Islet of Langerhans (tissue), 1 donor: Measurements from ENCODE around the gene BHMT2.

Source experiments
- FAIRE-seq: peaks from one replicate; lab custom pipeline; 2011; peaks lifted over from hg19 to GRCh38; lab: Jason Lieb, UNC

The BHMT2 gene

DNA sequence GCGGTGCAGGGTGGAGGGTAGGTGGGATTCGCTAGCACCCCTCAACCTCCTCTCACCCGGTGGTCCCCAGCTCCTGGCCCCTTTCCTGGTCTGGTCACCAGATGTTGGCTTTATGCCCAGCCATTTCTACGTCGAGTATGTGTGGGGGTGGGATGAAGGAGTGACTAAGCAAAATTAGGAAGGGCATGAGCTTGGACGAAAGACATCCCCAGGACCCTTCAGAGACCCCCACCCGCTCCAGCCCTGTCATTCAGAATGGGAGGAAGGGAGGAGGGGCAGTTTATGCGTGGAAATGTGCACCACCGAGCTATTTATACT lies 742 bp downstream of the BHMT2 start:
- no peak for FAIRE-seq

DNA sequence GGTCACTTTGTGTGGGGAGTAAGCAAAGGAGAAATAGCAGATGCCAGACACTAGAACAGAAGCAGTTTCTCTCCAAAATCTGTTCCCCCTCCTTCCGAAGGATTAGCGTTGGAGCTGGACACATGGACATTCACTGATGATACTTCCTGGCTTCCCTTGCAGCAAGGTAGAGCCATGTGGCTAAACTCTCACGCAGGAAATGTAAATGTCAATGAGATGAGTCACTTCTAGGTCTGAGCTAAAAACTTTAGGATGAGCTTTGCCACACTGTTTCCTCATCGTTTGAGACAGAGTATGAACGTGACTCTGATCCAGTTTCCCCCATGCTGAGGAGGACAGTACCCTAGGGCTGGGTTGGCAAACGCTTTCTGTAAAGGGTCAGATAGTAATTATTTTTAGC lies 5.1 kb downstream of the BHMT2 start:
- no peak for FAIRE-seq

DNA sequence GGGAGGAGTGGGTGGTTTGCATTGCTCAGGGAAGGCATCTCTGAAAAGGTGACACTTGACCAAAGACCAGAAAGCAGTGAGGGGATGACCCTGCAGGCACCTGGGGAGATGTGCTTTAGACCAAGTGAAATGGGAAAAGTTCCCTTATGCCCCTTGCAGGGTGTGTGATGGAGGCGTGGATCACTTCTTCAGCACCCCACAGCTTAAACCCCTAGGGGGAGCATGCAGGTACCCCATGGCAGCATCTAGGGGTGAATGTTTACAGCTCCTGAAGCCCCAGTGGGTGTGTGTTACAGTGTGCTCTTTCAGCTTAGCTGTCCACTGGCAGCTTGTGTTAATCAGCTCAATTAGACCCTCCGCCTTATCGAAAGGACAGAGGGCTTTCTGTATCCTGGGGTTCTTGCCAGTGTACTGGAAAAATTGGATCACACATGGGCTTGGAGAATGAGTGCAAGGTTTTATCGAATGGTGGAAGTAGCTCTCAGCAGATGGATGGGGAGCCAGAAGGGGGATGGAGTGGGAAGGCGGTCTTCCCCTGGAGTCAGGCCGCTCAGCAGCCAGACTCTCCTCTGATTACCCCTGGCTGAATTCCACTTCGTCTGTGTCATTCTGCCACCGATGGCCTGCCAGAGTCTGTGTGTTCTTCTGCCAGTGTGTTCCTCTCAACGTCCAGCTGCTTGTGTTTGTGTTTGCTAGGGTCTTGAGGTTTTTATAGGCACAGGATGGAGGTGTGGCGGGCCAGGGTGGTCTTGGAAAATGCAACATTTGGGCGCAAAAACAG lies 6.3 kb downstream of the BHMT2 start:
- no peak for FAIRE-seq

DNA sequence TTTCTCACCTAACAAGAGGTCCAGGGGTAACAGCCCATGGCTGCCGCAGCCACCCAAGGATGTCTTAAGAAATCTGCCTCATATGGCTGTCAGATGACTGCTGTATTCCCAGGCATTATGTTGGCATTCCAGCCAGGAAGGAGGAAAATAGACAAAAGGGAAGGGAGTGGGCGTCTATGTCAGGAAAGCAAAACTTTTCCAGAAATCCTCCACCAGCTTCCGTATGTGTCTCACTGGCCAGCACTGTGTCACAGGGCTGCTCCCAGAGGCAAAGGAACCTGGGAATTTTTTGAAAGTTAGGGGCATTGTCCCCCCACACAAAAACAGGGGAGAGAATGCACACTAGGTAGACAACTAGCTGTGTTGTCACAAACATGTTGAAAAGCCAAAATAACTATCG lies 7.3 kb downstream of the BHMT2 start:
- no peak for FAIRE-seq

DNA sequence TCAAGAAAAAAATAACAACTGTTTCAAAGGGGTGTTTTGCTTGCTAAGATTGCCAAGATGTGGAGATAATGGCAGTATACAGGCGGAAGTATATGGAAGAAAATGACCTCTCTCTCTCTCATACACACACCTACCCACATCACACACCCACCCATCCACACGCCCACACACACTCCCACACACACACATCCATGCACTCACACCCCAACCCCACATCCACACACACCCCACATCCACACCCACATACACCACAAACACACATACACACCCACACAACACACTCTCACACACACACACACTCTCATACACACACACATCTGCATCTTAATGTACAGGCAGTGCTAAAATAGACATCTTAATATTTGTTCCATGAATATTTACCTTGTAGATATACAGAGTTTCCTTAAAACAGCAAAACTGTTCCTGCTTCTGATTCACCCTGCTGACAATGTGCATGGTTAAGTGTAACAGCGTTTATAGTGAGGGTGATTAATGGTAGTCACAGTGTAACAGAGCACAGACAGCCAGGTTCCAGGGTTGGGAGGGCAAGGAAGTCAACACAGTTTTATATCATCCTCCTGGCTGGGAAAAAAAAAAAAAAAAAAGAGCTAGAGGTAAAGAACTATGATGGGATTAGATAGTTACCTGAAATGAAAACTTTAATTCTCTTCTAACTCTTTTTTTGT lies 8.3 kb downstream of the BHMT2 start:
- FAIRE-seq = no peak

DNA sequence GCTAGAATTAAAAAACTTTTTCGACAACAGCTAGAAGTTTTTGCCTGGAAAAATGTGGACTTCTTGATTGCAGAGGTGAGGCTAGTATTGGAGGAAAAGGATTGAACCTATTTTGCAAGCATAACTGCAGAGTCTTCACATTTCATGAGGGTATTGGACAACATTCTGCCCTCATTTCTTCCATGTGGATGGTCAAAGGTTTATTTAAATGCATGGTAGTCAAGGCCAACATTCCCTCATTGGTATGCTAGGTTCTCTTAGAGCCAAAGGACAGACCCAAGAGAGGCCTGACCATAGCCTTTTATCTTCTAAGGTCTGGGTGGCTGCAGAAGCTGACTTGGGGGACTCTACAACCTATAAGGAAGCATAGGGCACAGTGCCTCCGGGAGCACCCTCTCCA lies 11.2 kb downstream of the BHMT2 start:
- no peak for FAIRE-seq

DNA sequence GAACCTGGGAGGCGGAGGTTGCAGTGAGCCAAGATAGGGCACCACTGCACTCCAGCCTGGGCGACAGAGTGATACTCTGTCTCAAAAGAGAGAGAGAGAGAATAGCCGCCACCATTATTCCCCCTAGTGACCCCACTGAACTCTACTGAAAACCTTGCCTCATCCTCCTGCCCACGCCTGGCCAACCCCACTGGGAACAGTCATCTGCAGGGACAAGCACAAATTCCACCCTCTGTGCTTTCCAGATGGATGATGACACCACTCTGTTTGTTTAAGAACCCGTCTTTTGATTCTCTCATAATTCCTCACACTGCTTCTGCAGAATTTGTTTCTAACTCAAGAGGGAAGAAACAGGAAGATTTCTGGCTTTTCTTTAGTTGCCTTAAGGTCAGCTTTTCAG lies 12.2 kb downstream of the BHMT2 start:
- FAIRE-seq = no peak

DNA sequence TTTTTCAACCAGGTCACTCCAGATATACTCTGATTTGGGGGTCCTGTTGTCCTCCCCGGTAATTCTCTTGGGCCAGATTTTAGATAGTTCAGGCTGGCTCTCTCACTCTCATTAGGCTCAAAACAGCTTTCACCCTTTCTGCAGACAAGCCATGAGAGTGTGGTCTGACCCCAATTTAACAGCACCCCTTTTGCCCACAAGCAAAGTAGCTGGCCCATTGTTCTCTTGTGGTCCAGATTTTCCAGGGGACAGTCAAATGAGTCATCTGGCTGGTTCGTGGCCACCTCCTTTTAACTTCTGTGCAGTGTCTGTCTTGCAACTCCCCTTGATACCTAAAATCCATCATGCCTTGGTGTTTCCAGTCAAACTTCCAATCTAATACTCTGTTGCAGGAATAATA lies 16.5 kb downstream of the BHMT2 start:
- no peak for FAIRE-seq

DNA sequence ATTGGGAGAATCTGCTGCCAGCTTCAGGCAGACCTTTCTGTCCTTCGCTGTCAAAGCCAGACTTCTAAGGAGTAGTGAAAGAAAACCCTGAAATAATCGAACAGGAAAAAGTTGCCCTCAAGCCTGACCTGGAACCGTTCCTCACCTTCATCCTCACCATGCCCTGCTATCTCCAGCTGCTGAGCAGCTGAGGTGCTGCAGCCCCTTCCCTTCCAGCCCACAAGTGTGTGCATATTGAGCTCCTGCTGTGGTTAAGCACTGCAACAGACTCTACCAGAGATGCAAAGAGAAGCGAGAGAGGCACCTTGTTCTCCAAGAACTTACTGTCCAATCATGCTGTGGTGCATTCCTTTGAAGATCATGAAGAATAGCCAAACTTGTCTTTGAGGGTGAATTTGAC lies 18.9 kb downstream of the BHMT2 start:
- no peak for FAIRE-seq

DNA sequence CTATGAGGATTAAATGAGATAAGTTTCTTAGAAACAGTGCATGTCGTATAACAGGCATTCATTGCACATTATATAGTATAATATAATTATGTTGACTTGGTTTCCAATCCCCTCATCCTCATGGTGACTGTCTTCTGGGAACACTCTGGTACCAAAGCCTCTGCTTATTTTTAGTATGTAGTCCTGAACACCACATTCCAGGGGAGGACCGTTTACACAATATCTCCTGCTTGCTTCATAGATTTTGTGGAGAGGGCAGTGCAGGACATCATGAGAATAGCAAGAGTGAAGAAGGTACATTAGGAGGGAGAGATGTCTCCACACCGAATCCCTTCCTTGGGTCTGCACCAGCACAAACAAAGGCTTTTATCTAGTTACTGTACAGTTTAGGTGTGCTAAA lies 21.5 kb downstream of the BHMT2 start:
- no peak for FAIRE-seq

DNA sequence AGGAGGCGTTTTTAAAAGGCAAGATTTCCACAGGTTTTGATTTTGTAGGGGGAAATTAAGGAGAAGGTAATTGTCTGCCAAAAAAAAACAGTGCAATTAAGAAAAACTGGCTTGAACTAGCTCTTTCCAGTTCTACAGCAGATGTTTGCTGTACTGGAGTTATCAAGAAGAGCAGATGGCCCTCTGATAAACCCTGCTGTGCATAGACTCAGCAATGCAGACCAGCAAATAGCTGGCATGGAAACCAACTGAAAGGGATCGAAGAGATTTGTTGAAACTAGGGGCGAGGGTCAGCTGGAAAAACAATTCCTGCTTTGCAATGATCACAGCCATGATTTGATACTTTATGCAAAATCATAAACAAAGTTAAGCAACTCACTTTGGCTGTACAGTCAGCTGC lies 24.2 kb downstream of the BHMT2 start:
- FAIRE-seq = no peak

DNA sequence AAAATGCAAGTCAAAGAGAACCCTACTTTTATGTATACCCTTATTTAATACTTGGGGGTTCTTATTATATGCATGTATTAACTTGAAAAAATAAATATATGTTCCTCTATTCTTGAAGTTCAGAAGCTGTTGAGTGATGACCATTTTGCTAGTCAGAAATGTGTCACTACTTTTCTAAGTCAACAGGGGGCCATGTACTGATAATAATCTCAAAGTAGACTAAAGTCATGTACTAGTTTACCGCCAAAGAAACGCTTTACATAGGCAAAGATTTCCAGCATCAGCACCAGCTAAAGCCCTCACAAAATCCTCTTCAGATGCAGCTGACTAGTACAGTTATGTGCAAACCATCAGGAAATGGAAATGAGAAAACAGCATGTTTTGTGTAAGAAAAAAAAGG lies 36.3 kb downstream of the BHMT2 start:
- FAIRE-seq = no peak

DNA sequence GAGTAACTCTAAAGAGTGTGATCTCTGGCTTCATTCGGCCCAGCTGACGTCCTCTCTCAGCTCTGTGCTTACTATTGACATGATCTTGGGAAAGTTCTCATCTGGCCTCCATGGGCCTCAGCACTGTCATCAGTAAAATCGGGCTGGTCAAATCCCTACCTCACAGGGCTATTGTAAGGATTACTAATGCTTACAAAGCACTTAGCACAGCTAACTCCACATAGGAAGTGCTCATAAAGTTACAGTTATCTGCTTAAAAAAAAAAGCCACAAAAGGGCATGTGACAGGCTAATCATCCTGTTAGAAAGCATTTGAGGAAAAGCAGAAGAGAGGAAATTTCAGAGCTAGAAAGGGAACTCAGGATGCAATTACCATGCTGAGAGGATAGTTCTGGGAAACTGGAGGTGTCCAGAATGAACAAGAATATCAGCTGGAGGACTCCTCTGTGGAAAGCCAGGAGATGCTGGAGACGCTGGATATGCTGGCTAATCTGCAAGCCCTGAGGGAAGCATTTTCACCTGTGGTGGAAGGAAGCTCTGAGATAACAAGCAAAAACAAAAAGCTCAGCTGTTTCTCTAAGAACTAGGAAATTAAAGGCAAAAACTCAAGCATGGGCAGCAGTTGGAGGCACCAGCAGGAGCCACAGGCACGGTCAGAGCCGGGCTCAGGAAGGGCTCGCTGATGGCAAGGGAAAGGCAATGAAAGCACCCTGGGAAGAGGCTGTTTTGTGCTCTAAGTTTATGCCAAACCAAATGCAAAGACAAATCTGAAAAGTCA lies 37.6 kb downstream of the BHMT2 start:
- no peak for FAIRE-seq

DNA sequence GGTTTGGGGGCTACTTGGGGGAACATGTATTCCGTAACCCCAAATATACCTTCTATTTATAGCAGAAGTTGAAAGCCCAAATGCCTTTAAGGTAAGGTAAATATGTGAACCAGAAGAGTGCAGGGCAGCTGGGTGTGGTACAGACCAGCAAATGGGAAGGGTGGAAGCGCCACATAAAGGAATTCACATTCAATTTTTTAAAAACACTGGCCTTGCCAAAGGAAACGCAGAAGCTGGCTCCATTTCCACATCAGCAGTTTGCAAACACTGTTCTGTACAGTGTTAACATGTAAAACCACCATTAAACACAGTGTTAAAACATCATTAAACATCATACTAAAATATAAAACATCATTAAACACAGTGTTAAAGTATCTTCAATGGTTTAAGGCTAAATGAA lies 38.5 kb downstream of the BHMT2 start:
- FAIRE-seq = no peak

DNA sequence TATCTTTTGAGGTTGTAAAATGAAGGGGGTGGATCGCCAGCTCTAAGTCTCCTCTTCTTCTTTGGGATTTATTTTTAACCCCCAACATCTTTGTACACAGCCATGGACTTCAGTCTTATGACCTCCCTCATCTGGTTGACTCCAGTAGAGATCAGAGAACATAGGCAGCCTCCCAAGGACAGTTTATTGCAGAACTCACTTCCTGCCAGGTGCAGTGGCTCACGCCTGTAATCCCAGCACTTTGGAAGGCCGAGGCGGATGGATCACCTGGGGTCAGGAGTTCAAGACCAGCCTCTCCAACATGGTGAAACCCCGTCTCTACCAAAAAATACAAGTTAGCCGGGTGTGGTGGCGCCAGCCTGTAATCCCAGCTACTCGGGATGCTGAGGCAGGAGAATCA lies 39.2 kb downstream of the BHMT2 start:
- no peak for FAIRE-seq

DNA sequence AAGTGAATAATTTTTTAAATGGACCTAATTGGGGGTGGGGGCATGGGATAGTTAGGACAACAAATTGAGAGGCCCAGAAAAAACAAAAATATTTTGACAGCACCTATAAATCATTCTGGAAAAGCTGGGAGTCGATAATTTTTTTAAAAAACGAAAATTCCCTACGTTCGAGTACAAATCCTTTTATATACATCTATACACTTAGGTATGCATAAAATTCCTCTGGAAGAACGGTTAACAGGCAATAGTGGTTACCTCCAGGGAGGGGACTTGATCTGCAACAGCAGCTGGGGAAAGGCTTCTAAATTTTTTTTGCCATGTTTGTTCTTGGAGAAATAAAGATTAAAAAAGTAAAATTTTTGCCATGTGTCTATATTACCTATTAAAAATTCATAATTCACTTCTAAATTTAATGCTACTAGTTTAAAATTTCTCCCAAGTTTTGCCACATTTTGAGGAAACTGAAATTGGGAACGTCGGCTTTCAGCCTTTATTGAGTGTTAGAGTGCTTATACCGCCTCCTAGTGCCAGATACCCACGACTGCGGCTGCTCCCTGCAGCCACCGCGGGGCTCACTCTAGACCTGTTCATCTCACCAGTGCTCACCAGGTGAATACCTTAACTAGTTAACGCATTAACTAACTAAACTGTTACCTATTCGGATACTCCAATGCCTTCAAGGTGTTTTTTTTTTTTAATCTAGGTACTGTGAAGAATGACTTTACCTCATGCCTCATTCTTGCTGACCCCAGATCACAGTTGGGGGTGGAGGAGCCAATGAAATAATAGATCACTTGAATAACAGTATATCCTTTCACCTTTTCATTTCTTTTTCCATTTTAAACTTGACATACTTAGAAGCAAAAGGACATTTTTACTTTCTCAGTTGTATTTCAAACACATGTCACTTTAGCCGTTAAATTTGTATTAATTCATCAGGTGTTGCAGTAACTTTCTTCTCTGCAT lies 40.2 kb downstream of the BHMT2 start:
- FAIRE-seq = no peak

DNA sequence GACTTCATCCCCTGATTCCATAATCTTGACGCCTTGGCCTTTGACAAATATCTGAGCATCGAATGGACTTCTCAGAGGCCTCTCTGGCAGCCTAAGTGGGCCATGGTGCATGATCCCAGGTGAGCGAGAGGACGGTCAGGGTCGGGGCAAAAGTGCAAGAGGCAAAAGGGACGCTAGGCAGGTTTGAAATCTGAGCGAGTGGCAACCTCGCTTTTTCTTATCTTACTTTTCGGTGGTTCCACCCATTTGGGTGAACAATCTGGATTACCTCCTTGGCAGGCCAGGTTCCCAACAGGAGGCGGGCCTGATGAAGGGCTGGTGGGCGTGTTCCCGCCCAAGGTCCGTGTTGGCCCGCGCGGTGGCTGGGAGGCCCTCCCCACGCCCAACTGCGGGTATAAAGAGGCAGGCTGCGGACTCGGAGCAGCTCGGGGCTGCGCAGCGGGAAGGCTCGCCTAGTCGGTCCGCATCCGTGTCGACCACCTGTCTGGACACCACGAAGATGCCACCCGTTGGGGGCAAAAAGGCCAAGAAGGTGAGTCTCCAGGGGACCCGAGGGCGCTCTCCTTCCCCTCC lies 41.9 kb downstream of the BHMT2 start, which contains the start of gene BHMT:
Gene BHMT (plus strand): TSS at position 423 of the 573 bp plus-strand sequence. CDS start 77 bp downstream, at position 500.
- FAIRE-seq = no peak

DNA sequence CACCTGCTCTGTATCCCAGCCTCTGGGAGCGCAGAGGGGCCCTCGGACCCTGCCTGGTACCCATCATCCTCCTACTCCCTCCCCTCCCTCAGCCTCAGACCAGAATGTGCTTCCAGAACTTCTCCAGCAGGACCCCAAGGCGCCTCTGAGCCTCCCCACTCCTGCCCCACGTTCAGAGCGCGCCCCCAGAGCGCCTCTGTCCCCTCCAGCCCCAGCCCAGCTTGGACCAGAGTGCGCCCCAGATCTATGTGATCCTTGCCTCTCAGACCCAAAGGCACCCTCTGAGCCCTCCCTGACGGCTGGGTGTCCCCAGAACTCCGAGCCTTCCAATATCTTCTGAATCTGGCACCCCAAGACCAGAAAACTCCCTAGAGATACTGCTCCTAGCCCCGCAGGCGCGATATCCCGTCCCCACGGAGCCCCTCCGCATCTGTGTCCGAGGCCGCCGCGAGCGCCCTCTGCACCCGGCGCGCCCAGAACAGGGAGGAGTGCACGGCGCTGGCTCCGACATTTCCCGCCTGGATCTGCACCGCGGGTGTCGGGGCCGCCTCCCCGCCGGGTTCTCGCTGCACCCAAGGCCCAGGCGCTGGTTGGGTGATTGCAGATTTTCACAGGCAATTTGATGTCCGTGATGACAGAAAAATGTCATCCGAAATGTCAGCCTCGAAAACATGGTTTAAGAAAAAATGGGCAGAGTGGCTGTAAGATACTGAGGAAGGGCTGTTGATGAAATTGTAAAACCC lies 42.6 kb downstream of the BHMT2 start:
- FAIRE-seq = no peak

DNA sequence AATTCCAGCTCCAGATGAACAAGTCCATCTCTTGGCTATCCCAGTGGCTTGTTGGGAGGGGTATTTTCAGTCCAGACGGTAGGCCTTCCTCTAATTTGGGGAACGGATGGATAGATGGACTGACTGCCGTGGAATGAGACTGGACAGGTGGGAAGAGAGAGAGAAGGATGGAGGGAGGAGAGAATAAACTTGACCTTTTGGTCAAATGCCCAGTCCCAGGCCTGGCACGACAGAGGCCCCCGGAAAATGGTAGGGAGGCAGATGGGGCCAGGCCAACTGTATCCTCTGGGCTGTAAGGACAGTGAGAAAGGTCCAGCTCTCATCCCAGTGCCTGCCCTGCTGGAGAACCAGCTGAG lies 43.1 kb downstream of the BHMT2 start:
- no peak for FAIRE-seq

DNA sequence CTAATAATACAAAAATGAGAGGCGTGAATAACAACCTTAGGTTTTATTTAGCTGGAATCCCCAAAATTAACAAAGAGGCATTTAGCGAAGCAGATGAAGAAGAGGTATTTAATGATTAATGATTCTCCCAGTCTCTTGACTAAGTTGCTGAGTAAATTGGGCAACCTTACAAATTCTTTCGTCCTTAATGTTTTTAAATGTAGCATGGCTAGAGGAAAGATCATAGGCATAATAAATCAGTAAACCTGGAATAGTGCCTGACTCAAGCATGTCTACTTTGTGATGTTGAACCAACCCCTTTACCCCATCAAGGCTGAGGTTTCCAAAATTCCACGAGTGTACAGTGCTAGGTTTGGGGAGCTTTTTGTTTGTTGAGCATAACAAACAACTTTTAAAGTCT lies 49.9 kb downstream of the BHMT2 start:
- FAIRE-seq = no peak

DNA sequence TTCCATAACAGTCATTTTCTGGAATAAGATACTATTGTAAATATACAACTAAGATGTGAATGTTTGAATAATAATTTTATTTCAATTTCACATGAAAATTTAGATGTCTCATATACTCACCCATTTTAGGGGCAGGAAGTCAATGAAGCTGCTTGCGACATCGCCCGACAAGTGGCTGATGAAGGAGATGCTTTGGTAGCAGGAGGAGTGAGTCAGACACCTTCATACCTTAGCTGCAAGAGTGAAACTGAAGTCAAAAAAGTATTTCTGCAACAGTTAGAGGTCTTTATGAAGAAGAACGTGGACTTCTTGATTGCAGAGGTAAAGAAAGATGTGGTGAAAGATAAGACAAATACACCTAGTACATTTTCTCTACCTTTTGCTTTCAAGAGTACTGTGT lies 50.7 kb downstream of the BHMT2 start:
- no peak for FAIRE-seq
